ENCODE data around the gene RNF130.

- TF ChIP-seq POLR2A (IDR thresholded peaks at IDR 0.05; ENCODE audit: low read length) (no peak), GATA1 (IDR thresholded peaks at IDR 0.05; ENCODE audit: low read depth, low read length) (no peak)
These were observed 17.0 kb upstream of the RNF130 start for GRCh38 chr5:180088561-180088960.

Data from erythroblast (primary cell).